HEK293 (cell line): Measurements from ENCODE around the gene LARP6.

Source experiments
- CTCF ChIA-PET: fragments of 350-600 bp; formaldehyde crosslinking; extraction: SDS; loops from one replicate; lab custom pipeline; 2021; ENCODE audit warnings: antibody characterized with exemption; lab: Yijun Ruan, JAX
- POLR2A ChIA-PET: fragments of 300-600 bp; formaldehyde crosslinking; extraction: SDS; loops from one replicate; lab custom pipeline; 2020; ENCODE audit warnings: antibody characterized with exemption, inconsistent platforms; lab: Yijun Ruan, JAX
- H3K27ac ChIP-seq: fragments of 200-500 bp; sonication (Bioruptor generic); 2 replicates; pipeline ENCODE4 v1.5.1; 2014; ENCODE audit warnings: low read depth, low read length, control low read depth, inconsistent platforms; ENCODE audit errors: extremely low read depth
- H3K36me3 ChIP-seq, 2 experiments: fragments of 200-500 bp in 1 of 2; sonication (Bioruptor generic) in 1 of 2; 1 replicate in 1 of 2; 2 replicates in 1 of 2; pipeline ENCODE4 v1.5.1; 2014 to 2017; ENCODE audit warnings: inconsistent platforms in 2 of 2, low read length in 2 of 2; ENCODE audit not compliant: control insufficient read depth in 2 of 2, insufficient read depth in 1 of 2
- H3K4me1 ChIP-seq: fragments of 200-500 bp; sonication (Bioruptor generic); 2 replicates; pipeline ENCODE4 v1.5.1; 2014; ENCODE audit warnings: mild to moderate bottlenecking, low read length, inconsistent platforms; ENCODE audit not compliant: control insufficient read depth, insufficient read depth
- H3K4me3 ChIP-seq: 2 replicates; pipeline ENCODE4 v1.5.1; 2011; ENCODE audit warnings: low read depth, mild to moderate bottlenecking, control low read depth, low read length, moderate library complexity
- H3K9me3 ChIP-seq: fragments of 200-500 bp; sonication (Bioruptor generic); 2 replicates; pipeline ENCODE4 v1.5.1; 2014; ENCODE audit warnings: low read depth, low read length, inconsistent platforms; ENCODE audit not compliant: control insufficient read depth, insufficient read depth
- HIC1 ChIP-seq: fragments of 450-650 bp; formaldehyde crosslinking; IDR thresholded peaks from 2 replicates; pipeline ENCODE4 v1.5.1; 2016; ENCODE audit warnings: missing biosample characterization, missing genetic modification characterization
- HOXA7 ChIP-seq: sonication (generic); formaldehyde crosslinking; IDR thresholded peaks from 2 replicates; pipeline ENCODE4 v1.8.1; 2022; ENCODE audit warnings: missing genetic modification reagents, borderline replicate concordance
- KLF9 ChIP-seq: fragments of 450-650 bp; formaldehyde crosslinking; IDR thresholded peaks from 2 replicates; pipeline ENCODE4 v1.5.1; 2016; ENCODE audit warnings: missing biosample characterization, missing genetic modification characterization, low read depth
- MYNN ChIP-seq: fragments of 450-650 bp; formaldehyde crosslinking; IDR thresholded peaks from 2 replicates; pipeline ENCODE4 v1.5.1; 2016; ENCODE audit warnings: missing biosample characterization, missing genetic modification characterization, borderline replicate concordance
- REPIN1 ChIP-seq: fragments of 450-650 bp; formaldehyde crosslinking; IDR thresholded peaks from 2 replicates; pipeline ENCODE4 v1.5.1; 2017; ENCODE audit warnings: missing biosample characterization, missing genetic modification characterization, low read depth
- REST ChIP-seq: fragments of 450-650 bp; formaldehyde crosslinking; IDR thresholded peaks from 2 replicates; pipeline ENCODE4 v1.5.1; 2016; ENCODE audit warnings: missing biosample characterization, missing genetic modification characterization
- ZBTB10 ChIP-seq: fragments of 450-650 bp; formaldehyde crosslinking; IDR thresholded peaks from 2 replicates; pipeline ENCODE4 v1.5.1; 2016; ENCODE audit warnings: missing biosample characterization, missing genetic modification characterization
- ZBTB20 ChIP-seq: fragments of 450-650 bp; formaldehyde crosslinking; IDR thresholded peaks from 2 replicates; pipeline ENCODE4 v1.5.1; 2016; ENCODE audit warnings: missing biosample characterization, missing genetic modification characterization
- ZBTB48 ChIP-seq: fragments of 450-650 bp; formaldehyde crosslinking; IDR thresholded peaks from 2 replicates; pipeline ENCODE4 v1.5.1; 2016; ENCODE audit warnings: missing biosample characterization, missing genetic modification characterization
- ZBTB6 ChIP-seq: fragments of 450-650 bp; formaldehyde crosslinking; IDR thresholded peaks from 2 replicates; pipeline ENCODE4 v1.5.1; 2017; ENCODE audit warnings: missing biosample characterization, missing genetic modification characterization
- ZNF169 ChIP-seq: fragments of 450-650 bp; formaldehyde crosslinking; IDR thresholded peaks from 2 replicates; pipeline ENCODE4 v1.5.1; 2016; ENCODE audit warnings: missing biosample characterization, missing genetic modification characterization
- ZNF423 ChIP-seq: fragments of 450-650 bp; formaldehyde crosslinking; IDR thresholded peaks from 2 replicates; pipeline ENCODE4 v1.5.1; 2016; ENCODE audit warnings: missing biosample characterization, missing genetic modification characterization
- ZNF449 ChIP-seq: fragments of 450-650 bp; formaldehyde crosslinking; IDR thresholded peaks from 2 replicates; pipeline ENCODE4 v1.5.1; 2017; ENCODE audit warnings: missing biosample characterization, mild to moderate bottlenecking, missing genetic modification characterization, moderate library complexity
- ZNF518A ChIP-seq: fragments of 450-650 bp; formaldehyde crosslinking; conservative IDR thresholded peaks from 2 replicates; pipeline ENCODE4 v1.5.1; 2016; ENCODE audit warnings: low read depth, missing biosample characterization, missing genetic modification characterization
- ZNF670 ChIP-seq: fragments of 450-650 bp; formaldehyde crosslinking; IDR thresholded peaks from 2 replicates; pipeline ENCODE4 v1.5.1; 2016; ENCODE audit warnings: missing biosample characterization, missing genetic modification characterization, low read depth
- ZNF707 ChIP-seq: fragments of 450-650 bp; formaldehyde crosslinking; IDR thresholded peaks from 2 replicates; pipeline ENCODE4 v1.5.1; 2016; ENCODE audit warnings: missing biosample characterization, missing genetic modification characterization
- ZNF837 ChIP-seq: fragments of 450-650 bp; formaldehyde crosslinking; IDR thresholded peaks from 2 replicates; pipeline ENCODE4 v1.5.1; 2016; ENCODE audit warnings: missing biosample characterization, missing genetic modification characterization

Gene LARP6

GRCh38 chr15:70854666-70854976 lies 664 bp upstream of the LARP6 start (continued):
- 0 out of 2 replicates have a peak, but pooled peaks have one; percentile 39 for TF ChIP-seq ZBTB48 (tag by site-specific recombination)
- TF ChIP-seq, all 188 proteins: peak for 7

- POLR2A ChIA-PET, result interaction anchor here (0.7 to 1.6 kb wide), 5 partner anchors 10 to 140 kb away, joined by 3 to 8 read pairs (median 4); no protein-coding TSS in a partner anchor
- H3K27ac ChIP-seq, result peak overlapping the region; percentile 93
- H3K9me3 ChIP-seq, result no peaks in the 10 kb centered on the region
- CTCF ChIA-PET, result interaction anchor here (1.0 to 3.0 kb wide), 8 partner anchors 10 to 159 kb away, joined by 3 to 15 read pairs (median 8); no protein-coding TSS in a partner anchor
- peak overlapping the region; percentile 76 for H3K4me3 ChIP-seq
- peaks cover 9% of the 10 kb centered on the region for H3K4me1 ChIP-seq
- peaks cover 9 to 22% of the 10 kb centered on the region in 2 experiments; a peak in 2 of 3 replicates for H3K36me3 ChIP-seq
- TF ChIP-seq HOXA7, result no peak
- TF ChIP-seq ZNF670 (tag by site-specific recombination), result no peak
- peak; percentile 74; the same call in 1 of the 2 replicates for TF ChIP-seq ZBTB20
- no peak for TF ChIP-seq REST (tag by site-specific recombination)
- TF ChIP-seq KLF9, result peak; percentile 8; the same call in 1 of the 2 replicates
- no peak for TF ChIP-seq ZNF169 (tag by site-specific recombination)
- TF ChIP-seq ZBTB6 (tag by site-specific recombination), result no peak
- TF ChIP-seq ZNF423, result no peak
- TF ChIP-seq REPIN1 (tag by site-specific recombination), result no peak
- no peak for TF ChIP-seq ZBTB10 (tag by site-specific recombination)
- TF ChIP-seq ZNF707 (tag by site-specific recombination), result no peak
- TF ChIP-seq ZNF449, result peak; percentile 46; the same call in 1 of the 2 replicates
- no peak for TF ChIP-seq ZNF518A (tag by site-specific recombination)
- peak; percentile 45; the same call in 1 of the 2 replicates for TF ChIP-seq HIC1 (tag by site-specific recombination)
- no peak for TF ChIP-seq ZNF837
- no peak for TF ChIP-seq MYNN (tag by site-specific recombination)
These were observed 512 bp downstream of the LARP6 start for GRCh38 chr15:70853318-70853972.
